HG03565 (cell line): ENCODE results near the gene ANP32A.

Experiments used
- ATAC-seq: cut with Tn5 transposase; IDR thresholded peaks from one replicate; pipeline ENCODE4 v1.9.1; 2021; ENCODE audit warnings: mild to moderate bottlenecking, moderate library complexity; ENCODE audit not compliant: unreplicated experiment

The ANP32A gene

GRCh38 chr15:68821190-68821840 lies 620 bp upstream of the ANP32A start:
- ATAC-seq, result peak; percentile 2

GRCh38 chr15:68819495-68820294 lies 1.0 kb downstream of the ANP32A start:
- ATAC-seq, result no peak

GRCh38 chr15:68818769-68819494 lies 1.8 kb downstream of the ANP32A start:
- ATAC-seq, result no peak

GRCh38 chr15:68818066-68818768 lies 2.5 kb downstream of the ANP32A start:
- no peak for ATAC-seq

- no peak for ATAC-seq
Measured at GRCh38 chr15:68817304-68818065, 3.2 kb downstream of the ANP32A start.

GRCh38 chr15:68816795-68817303 lies 3.8 kb downstream of the ANP32A start:
- no peak for ATAC-seq

- ATAC-seq, result no peak
Measured at GRCh38 chr15:68816158-68816557, 4.5 kb downstream of the ANP32A start.

GRCh38 chr15:68815598-68815997 lies 5.1 kb downstream of the ANP32A start:
- ATAC-seq, result no peak

- no peak for ATAC-seq
Measured at GRCh38 chr15:68814596-68814995, 6.1 kb downstream of the ANP32A start.

- ATAC-seq, result no peak
Measured at GRCh38 chr15:68812597-68813431, 7.9 kb downstream of the ANP32A start.

GRCh38 chr15:68812069-68812468 lies 8.6 kb downstream of the ANP32A start:
- no peak for ATAC-seq

GRCh38 chr15:68809517-68809916 lies 11.2 kb downstream of the ANP32A start:
- ATAC-seq, result no peak

- no peak for ATAC-seq
Measured at GRCh38 chr15:68808770-68809169, 11.9 kb downstream of the ANP32A start.

- no peak for ATAC-seq
Measured at GRCh38 chr15:68808091-68808490, 12.6 kb downstream of the ANP32A start.

- no peak for ATAC-seq
Measured at GRCh38 chr15:68807249-68807648, 13.4 kb downstream of the ANP32A start.

- no peak for ATAC-seq
Measured at GRCh38 chr15:68806220-68807060, 14.3 kb downstream of the ANP32A start.

GRCh38 chr15:68802373-68802772 lies 18.3 kb downstream of the ANP32A start:
- ATAC-seq, result no peak

GRCh38 chr15:68801572-68802148 lies 19.0 kb downstream of the ANP32A start:
- ATAC-seq, result no peak
